Measurements from ENCODE around the gene KSR1.
"Not testable (repeated sequence)": the region's sequence is repeated elsewhere in the genome, so short reads cannot be mapped to it uniquely, and the experiment has no call there.

Gene KSR1

DNA sequence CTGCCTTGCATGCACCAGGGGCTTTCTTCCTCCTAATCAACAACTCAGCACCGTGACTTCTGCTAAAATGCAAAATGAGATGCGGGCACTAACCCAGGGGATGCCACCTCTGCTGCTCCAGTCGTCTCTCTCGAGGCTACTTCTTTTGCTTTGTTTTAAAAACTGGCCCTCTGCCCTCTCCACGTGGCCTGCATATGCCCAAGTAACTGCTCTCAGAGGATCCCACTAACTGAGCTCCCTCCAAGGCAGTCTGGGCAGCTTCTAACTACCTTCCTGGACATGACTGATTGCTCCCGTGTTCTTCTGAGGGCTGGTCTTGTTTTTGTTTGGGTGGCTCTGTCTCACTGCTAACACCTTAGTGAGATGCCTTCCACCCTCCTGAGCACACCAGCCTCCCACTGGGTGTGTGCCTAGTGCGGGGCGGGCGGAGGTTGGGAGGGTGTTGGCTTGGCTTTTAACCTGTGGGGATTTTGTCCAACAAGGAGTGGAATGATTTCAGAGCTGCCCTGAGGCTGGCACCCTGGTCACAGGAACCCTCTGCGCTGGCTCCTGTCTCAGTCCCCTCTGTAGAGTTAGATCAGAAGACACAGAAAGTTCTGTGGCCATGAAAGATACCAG lies 165.8 kb downstream of the KSR1 start:
- DNase-seq, result no peak

DNA sequence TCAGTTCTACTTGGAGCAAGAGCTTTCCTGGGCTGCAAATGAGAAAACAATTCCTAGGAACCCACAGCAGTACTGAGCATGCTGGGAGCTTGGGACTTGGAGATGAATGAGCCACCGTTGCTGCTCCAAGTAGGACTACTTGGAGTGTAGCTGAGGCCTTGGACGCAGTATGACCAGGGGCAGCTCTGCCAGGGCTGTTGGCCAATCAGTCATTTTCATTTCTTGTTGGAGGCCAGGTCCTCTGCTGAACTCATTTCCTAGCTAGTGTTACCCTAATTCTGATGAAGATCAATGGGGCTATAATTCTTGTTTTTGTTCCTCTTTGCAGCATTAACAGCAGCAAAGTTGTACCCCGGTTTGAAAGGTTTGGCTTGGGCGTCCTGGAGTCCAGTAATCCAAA lies 166.7 kb downstream of the KSR1 start:
- no peak for DNase-seq

DNA sequence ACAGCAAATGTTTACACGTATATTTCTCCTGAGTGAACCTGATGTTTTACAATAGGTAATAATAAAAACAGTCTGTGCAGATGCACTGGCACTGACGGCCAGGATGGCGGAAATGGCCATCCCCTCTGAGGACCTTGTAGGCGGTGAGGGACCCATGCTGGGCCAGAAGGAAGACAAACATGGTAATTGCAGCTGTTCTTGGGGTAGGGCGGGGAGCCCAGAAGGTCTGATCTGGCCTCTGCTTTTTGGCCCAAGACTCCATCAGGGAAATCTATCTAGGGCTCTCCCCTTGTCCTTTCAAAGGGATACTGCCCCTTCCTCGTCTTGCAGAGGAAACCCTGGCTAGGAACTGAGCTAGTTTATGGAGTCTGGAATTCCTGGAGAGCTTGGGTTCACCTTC lies 167.4 kb downstream of the KSR1 start:
- DNase-seq, result no peak

DNA sequence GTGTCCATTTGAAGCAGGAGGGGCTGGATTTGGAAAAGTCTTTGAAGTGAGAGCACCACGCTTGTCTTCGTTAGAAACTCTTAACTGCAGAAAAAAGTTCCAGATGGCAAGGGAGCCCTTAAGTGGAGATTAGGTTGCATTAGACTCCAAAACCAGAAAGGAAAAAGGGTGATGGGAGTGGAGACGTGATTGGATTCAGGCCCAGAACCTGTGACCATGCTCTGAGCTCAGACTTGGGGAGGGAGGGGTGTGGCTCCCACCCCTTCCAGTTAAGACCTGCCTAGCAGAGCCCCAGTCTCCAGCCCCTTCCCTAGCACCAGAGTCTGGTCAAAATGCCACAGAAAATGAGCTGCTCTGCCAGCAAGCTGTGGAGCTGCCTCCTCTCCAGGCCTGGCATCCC lies 168.3 kb downstream of the KSR1 start:
- DNase-seq, result no peak

DNA sequence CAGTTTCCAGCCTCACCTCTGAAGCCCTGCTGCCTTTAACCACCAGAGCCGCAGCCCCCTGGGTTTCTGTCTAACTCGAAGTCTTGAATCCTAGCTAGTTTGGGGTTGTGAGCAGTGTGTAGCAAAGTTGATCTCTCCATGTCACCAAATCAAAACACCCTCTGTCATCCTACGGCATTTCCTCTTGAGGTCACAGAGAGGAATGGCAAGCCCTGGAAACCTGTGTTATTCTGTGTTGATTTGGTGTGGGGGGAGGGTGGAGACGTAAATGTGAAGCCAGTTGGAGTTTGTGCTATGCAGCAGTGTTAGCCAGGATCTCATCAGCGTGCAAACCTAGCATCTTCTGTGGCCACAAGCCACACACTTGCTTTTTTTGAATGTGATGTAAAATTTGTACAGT lies 169.6 kb downstream of the KSR1 start:
- no peak for DNase-seq

DNA sequence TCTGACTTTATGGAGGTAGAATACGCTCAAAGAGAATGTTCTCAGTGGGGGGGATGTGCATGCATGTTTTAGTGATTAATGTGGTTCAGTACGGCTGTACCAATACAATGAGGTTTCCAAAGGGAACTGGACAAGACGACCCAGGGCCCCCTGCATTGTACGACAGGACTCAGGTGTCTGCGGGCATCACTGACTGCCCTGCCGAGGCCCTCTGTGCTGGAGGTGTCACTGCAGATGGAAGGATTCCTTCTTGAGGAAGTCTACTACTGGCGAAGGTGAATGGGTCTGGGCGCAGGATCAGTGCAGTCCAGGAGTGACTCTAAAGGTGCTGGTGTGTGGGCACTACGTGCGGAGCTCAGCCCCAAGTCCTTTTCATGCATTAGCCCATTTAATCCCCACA lies 171.3 kb downstream of the KSR1 start:
- DNase-seq, result no peak

DNA sequence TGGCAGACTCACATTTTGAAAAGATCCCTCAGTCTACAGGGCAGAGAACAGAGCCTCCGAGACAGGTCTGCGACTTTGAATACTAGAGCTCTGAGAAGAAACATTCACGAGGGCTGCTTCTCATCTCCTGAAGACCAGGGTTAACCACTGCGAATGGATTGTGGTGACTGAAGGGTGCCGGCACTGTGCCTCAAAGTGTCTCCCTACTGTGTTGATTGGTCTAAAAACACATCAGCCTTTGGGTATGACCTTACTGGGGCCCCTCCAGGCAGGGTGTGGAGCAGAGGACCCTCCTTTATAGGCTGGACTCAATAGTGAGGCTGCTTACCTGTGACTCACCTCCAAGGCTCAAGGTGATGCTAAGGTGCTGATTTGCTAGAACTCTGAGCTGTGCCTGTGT lies 172.1 kb downstream of the KSR1 start:
- no peak for DNase-seq

DNA sequence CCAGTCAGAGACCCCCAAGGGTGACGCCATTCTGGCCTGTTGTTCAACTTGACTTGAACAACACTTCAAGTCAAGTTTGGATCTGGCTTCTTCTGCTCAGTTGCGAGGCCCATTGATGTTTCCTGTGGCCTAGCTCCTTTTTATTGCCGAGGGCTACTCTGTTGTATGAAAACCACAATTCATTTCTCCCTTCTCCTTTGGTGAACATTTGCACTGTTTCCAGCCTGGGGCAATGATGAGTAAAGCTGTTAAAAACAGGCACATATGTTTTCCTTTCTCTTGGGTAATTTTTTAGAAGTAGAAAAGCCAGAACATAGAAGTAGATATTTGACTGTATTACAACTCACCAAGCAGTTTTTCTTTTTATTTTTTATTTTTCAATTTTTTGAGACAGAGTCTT lies 173.0 kb downstream of the KSR1 start:
- not testable (repeated sequence) for DNase-seq

DNA sequence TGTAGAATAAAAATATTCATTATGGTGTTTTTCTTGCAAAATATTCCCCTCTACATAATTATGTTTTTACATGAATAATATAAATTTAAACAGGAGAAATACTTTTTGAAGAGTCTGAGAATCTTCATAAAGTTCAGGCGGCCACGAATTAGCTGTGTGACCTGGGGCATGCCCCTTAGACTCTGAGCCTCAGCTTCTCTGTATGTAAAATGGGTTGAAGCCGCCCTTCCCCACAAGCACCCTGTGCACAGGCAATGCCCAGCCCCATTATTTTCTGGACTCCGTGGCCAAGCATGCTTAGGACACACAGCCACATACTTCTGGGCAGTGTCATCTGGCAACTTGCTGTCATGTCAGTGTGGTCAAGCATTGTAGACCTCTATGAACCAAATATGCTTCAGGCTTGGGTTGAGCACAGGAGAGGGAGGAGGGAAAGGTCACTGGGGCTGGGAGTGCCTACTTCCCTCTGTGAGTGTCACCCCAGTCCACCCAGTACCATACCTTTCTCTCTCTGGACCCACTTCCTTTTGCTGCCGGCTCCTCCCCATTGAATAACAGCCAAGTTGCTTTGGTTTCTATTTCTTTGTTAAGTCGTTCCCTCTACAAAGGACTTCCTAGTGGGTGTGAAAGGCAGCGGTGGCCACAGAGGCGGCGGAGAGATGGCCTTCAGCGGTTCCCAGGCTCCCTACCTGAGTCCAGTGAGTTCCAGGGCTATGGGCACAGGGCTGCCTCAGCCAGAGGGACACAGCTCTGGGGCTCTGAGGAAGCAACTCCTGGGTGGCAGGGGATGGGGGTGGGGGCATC lies 174.6 kb downstream of the KSR1 start, which contains the start of gene LGALS9:
Gene LGALS9 (plus strand): TSS at position 582 of the 804 bp plus-strand sequence. CDS start 78 bp downstream, at position 660.
- peak; percentile 30 for DNase-seq

DNA sequence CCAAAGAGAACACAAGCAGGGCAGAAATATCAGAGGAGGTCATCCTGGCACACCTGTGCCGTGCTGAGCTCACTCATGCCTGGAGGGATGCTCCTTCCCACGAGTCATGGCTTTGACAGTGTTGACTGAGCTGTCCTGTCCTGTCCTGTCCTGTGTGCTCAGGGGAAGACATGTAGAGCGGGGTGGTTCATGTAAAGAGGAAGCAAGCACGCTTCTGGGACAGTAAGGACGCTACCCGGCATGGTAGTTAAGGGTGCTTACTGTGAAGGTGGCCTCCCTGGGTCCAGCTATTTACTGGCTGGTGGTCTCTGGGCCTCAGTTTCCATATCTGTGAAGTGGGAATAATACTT lies 175.1 kb downstream of the KSR1 start:
- DNase-seq, result no peak

DNA sequence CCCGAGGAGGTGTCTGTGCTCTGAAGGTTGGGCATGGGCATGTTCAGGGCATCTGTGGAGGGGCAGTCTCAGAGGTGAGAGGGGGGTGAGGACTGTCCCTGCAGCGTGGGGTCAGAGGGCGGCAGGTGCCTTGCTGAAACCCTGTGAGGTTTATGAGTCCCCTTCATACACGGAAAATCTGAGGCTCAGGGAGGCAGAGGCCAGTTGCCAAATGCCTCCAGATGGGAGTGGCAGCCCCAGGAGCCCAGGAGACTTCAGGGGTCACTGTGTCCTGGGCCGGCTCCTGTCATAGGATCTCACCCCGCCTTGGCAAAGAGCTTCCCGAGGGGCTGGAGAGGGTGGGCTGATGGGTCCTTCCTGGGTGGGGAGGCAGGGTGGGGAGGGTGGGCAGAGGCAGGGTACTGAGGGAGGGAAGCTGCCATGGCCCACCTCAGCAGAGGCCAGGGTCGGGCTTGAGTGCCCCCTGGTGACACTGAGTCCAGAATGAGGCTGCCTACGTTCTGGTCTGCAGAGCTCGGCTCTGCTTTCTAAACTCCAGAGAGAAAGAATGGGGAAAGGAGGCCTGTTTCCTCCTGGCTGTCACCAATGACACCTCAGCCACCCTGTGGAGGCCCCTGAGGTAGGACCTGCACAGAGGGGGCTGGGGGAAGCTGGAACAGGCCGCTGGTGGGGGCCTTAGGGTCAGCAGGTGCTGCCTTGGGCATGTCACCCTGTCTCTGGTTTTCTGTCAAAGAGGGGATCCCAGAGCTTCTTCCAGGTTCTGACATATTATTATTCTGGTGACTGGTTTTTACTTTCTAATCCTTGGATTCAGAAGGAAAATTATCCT lies 175.9 kb downstream of the KSR1 start:
- no peak for DNase-seq

DNA sequence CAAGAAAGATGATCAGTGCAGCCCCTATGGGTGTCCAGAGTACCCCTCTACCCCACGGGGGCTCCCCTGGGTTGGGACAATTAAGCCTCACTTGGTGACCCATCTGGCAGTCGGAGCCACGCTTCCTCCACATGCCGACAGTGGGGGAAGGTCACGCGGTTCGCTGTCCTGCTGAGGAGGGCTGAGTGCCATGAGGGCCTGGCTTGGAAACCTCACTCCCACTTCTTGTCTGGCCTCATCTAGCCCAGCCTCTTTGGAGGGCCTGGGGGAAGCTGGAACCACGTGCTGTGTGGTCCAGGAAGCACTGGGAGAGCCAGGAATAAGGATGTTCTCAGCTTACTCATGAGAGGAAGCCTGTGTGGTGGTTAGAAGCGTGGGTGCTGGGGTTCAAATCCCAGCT lies 176.5 kb downstream of the KSR1 start:
- not testable (repeated sequence) for DNase-seq

DNA sequence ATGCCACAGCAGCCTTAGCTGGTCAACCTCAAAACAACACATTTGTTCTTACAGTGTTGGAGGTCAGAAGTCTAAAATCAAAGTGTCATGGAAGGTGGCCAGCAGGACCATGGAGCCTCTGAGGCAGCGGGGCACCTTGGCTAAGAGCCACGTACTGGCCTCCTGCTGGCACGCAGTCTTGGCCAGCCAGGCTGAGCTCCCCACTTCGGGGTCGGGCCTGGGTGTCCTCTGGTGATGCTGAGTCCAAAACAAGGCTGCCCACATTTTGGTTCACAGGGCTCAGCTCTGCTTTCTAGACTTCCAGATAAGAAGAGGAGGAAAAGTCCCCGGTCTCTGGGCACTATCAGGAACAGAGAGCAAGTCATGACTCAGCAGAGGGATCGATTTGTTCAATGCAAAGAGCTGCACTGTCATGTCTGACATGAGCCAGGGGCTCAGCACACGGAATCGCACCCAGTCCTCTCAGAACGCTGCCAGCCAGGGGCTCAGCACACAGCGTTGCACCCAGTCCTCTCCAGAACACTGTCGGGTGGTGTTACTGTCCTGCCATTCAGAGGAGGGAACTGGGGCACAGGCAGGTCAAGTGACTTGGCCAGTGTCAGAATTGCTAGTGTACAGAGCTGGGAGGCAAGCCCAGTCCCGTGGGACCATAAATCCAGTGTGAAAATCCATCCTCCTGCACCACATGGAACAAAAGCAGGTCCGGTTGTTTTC lies 177.2 kb downstream of the KSR1 start:
- DNase-seq, result no peak

DNA sequence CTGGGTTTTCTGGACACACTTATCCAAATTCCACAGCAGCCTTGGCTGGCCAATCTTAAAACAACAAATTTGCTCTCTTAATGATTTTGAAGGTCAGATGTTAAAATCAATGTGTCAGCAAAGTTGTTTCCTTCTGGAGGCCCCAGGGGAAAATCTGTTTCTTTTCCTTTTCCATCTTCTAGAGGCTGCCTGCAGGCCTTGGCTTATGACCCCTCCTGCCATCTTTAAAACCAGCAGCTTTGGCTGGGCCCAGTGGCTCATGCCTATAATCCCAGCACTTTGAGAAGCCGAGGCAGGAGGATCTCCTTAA lies 177.7 kb downstream of the KSR1 start:
- no peak for DNase-seq

DNA sequence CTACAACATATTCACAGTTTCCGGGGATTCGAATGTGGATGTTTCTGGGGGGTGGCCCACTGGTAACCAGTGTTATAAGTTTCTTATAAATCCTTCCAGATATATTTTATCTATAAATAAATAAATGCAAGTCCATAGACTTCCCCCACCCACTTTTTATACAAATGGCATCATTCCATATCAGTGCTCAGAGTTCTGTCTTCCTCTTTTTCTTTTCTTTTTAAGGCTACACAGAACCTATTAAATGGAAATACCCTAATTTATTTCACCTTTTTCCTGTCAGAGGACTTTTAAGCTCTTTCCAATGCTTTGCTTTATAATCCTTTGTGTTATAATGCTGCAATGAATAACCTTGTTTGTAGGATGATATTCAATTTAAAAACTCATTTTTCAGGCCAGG lies 178.5 kb downstream of the KSR1 start:
- DNase-seq, result no peak

DNA sequence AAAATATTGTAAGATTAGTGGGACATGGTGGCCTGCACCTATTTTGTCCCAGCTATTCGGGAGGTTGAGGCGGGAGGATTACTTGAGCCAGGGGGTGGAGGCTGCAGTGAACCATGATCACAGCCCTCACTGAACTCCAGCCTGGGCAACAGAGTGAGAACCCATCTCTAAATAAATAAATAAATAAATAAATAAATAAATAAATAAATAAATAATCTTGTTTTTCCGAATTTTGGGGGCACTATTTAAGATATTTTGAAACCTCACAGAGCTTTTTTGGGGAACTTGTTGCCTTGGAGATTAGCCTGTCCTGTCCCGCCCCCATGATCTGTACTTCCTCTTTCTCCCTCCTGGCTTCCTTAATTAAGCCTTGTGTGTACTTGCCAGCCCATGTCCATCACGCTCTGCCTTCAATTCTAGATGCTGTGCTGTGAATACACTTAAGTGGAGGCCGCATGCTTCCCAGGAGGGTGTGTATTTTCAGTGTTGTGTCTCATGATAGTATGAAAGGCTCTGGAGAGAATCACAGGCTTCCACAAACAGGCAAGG lies 179.1 kb downstream of the KSR1 start:
- DNase-seq, result no peak

DNA sequence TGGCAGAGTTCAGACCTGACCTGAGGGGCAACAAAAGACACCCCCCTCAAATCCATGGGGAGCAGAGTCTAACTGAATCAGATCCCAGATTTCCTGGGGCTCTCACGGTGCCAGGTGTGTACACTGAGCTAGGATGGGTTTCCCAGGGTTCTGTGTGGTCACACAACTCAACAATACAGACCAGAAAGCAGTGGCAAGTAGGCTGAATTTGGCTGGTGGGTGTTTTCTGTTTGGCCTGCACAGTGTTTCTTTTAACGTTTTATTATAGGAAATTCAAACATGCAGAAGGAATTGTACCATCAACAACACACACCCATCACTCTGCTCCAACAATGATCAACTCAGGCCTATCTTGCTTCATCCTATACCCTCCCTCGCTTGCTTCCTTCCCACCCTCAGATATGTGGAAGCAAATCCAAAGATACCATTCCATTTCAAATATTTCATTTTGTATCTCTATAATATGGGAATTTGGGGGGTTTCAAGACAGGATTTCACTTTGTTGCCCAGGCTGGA lies 179.8 kb downstream of the KSR1 start:
- DNase-seq, result not testable (repeated sequence)

DNA sequence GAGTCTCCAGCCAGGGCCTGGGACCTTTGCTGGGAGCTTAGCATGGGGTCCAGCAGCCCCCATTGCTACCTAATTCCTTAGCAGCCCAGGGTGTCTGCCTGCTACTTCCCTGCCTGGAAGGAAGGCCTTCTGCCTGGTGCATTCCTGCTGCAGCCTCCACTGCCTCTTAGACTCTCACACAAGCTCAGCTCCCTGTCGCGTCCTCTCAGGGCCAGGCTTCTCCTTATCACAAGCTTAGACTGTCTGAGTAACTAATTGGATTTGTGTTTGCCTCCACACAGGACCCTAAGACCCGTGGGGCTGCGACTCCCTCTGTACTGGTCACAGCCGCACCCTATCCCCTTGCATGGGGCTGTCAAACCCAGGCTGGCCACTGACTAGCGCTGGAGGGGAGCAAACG lies 181.6 kb downstream of the KSR1 start:
- not testable (repeated sequence) for DNase-seq

DNA sequence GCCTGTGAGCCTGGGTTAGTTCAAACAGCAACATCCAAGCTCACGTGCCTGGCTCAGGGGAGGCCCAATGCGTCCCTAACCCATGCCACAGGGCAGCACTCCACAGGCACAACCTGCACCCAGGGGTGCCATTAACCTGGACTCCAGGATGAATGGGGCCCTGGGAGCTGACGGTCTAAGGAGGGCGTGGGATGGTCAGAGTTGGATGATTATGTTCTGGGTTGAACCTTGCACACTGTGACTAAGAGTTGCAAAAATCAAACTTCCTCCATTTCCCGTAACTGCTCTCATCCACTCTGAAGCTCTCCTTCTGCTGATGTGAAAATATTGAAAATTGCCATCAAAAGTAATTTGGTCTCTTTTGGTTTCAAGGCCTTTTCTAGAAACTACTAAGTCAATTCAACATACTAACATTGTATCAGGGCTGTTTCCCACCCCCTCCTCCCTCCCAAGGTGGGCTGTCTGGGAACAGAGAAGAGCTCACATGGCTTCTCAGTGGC lies 182.2 kb downstream of the KSR1 start:
- DNase-seq, result not testable (repeated sequence)

DNA sequence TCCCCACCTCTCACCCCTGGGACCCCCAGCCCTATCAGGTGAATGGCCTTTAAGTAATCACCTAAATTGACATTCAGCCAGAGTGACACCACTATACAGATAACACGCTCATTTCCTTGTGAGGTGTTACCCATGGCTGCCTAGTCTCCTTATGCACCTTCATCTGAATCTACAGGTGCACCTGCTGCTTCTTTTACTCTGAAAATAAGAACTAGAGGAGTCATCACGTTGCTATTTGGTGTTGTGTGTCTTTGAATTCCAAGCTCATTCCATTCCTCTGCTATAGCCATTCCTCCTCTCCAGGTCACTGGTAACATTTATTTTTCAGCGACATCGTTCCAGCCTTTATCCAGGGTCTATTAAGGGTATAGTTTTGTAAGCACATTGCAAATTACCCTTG lies 184.5 kb downstream of the KSR1 start:
- no peak for DNase-seq

DNA sequence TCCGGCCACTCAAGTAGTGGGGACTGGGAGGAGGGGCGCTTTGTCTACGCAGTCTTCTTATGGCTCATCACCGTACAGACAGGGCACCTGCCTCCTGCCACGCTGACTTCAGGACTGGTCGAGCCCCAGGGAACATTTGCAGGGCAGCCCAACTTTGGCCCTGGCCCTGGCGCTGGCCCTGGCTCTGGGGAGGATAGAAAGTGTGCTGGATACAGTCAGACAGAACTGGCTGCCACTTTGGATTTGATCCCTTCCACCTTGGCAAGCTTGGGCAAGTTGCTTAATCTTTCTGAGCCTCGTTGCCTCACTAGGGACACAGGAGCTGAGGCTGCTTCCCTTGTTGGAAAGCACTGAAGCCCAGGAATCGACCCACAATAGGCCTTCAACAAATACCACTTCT lies 188.3 kb downstream of the KSR1 start:
- DNase-seq, result no peak

DNA sequence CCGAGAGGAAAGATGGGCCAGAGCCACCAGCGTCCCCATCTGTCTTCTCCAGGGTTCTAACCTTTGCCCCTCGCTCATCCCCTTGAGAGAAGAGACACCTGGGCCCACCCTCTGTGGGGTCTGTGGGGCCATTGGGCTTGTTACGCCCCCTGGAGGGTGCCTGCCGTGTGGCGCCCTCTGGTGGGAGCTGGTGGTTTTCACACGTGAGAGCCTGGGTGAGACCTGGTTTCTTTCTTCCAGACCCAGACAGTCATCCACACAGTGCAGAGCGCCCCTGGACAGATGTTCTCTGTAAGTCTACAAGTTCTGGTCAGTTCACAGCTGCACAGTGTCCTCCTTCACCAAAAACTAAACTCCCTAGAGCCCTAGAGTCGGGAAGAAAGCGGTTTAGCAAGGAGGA lies 189.4 kb downstream of the KSR1 start:
- DNase-seq, result not testable (repeated sequence)

DNA sequence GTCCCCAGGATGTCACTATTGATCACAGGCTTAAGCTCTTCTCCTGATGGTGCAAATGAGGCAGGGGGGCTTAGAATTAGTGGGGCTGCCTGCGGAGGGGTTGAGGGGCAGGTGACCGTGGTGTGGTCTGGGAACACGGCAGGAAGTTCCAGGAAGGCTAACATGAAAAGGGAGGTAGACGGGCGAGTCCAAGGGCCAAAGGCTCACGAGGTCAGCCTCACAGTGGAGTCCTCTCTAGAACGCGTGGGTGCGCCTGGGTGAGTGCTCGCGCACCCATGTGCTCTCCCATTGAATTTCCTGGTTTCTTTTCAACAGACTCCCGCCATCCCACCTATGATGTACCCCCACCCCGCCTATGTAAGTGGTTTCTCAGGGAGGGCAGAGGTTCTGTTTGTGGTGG lies 190.0 kb downstream of the KSR1 start:
- no peak for DNase-seq
